IMR-90 (cell line): Measurements from ENCODE around the gene SPCS1. TPM values are rescaled to one million over a fixed set of nuclear protein-coding genes. Genes with fewer than 3 reads are reported as not detected.

Experiments
- ATAC-seq: fragments of 200-7000 bp; cut with Tn5 transposase; 2 replicates; pipeline ENCODE4 v1.9.1; 2020; ENCODE audit warnings: low read depth, mild to moderate bottlenecking, moderate library complexity
- BruUV-seq: library from RNA; stranded (reverse); fragments of 400-500 nt; replicated peaks from 2 replicates; lab custom pipeline; 2021; lab: Mats Ljungman, UMichigan
- CTCF ChIA-PET: fragments of 300-600 bp; formaldehyde crosslinking; extraction: SDS; loops from one replicate; lab custom pipeline; 2021; ENCODE audit warnings: antibody characterized with exemption; lab: Yijun Ruan, JAX
- POLR2A ChIA-PET: fragments of 300-600 bp; sonication (Branson Sonifier 250); formaldehyde crosslinking; loops from one replicate; lab custom pipeline; 2022; ENCODE audit warnings: antibody characterized with exemption; ENCODE audit not compliant: unreplicated experiment; lab: Charles Lee
- DNase-seq: peaks from one replicate; pipeline ENCODE4 v3.0.0; 2013
- H2AFZ ChIP-seq: replicated peaks from 2 replicates; pipeline ENCODE3; 2013; ENCODE audit warnings: low read length, mild to moderate bottlenecking; ENCODE audit not compliant: poor library complexity
- H2AK5ac ChIP-seq: 2 replicates; pipeline ENCODE4 v1.6.1; 2013; ENCODE audit warnings: low read depth, low read length, inconsistent platforms
- H2AK9ac ChIP-seq: replicated peaks from 2 replicates; pipeline ENCODE3; 2013; ENCODE audit warnings: mild to moderate bottlenecking, low read depth, low read length, moderate library complexity; ENCODE audit not compliant: poor library complexity
- H2BK120ac ChIP-seq: 2 replicates; pipeline ENCODE4 v1.6.1; 2013; ENCODE audit warnings: low read depth, low read length, inconsistent platforms
- H2BK15ac ChIP-seq: 3 replicates; pipeline ENCODE4 v1.6.1; 2013; ENCODE audit warnings: low read depth, low read length, inconsistent platforms
- H2BK20ac ChIP-seq: 2 replicates; pipeline ENCODE4 v1.6.1; 2013; ENCODE audit warnings: low read depth, mild to moderate bottlenecking, inconsistent platforms, low read length, moderate library complexity
- H2BK5ac ChIP-seq: 2 replicates; pipeline ENCODE4 v1.6.1; 2013; ENCODE audit warnings: mild to moderate bottlenecking, low read depth, low read length, inconsistent platforms; ENCODE audit not compliant: poor library complexity, severe bottlenecking
- H3K14ac ChIP-seq: replicated peaks from 2 replicates; pipeline ENCODE4 v1.6.1; 2013; ENCODE audit warnings: low read depth, low read length, inconsistent platforms
- H3K18ac ChIP-seq: 2 replicates; pipeline ENCODE4 v1.6.1; 2013; ENCODE audit warnings: low read depth, low read length, control low read depth
- H3K23ac ChIP-seq: 2 replicates; pipeline ENCODE4 v1.6.1; 2013; ENCODE audit warnings: low read depth, low read length, inconsistent platforms
- H3K27ac ChIP-seq: 2 replicates; pipeline ENCODE4 v1.5.1; 2013; ENCODE audit warnings: mild to moderate bottlenecking, control low read depth, low read length; ENCODE audit not compliant: insufficient read depth
- H3K27me3 ChIP-seq: 2 replicates; pipeline ENCODE4 v1.6.1; 2013; ENCODE audit warnings: low read length; ENCODE audit not compliant: control insufficient read depth, insufficient read depth
- H3K36me3 ChIP-seq: 2 replicates; pipeline ENCODE4 v1.6.1; 2013; ENCODE audit warnings: low read length, mixed read lengths; ENCODE audit not compliant: control insufficient read depth, insufficient read depth
- H3K4ac ChIP-seq: 2 replicates; pipeline ENCODE4 v1.6.1; 2013; ENCODE audit warnings: low read depth, low read length, inconsistent platforms
- H3K4me1 ChIP-seq: 2 replicates; pipeline ENCODE4 v1.6.1; 2013; ENCODE audit warnings: low read length, mixed read lengths; ENCODE audit not compliant: control insufficient read depth, insufficient read depth
- H3K4me2 ChIP-seq: 2 replicates; pipeline ENCODE4 v1.6.1; 2013; ENCODE audit warnings: low read depth, mild to moderate bottlenecking, control low read depth, low read length, moderate library complexity
- H3K4me3 ChIP-seq: 2 replicates; pipeline ENCODE4 v1.5.1; 2013; ENCODE audit warnings: low read depth, mild to moderate bottlenecking, control low read depth, low read length, moderate library complexity; ENCODE audit not compliant: insufficient read depth
- H3K56ac ChIP-seq: 2 replicates; pipeline ENCODE4 v1.6.1; 2013; ENCODE audit warnings: low read length, inconsistent platforms; ENCODE audit not compliant: insufficient read depth; ENCODE audit errors: extremely low read depth
- H3K79me1 ChIP-seq, 2 experiments: 2 replicates each; pipeline ENCODE4 v1.6.1; 2013; ENCODE audit warnings: low read length in 2 of 2, inconsistent platforms in 1 of 2, low read depth in 1 of 2
- H3K9ac ChIP-seq: 2 replicates; pipeline ENCODE4 v1.6.1; 2013; ENCODE audit warnings: low read depth, low read length, control low read depth
- H3K9me1 ChIP-seq: 2 replicates; pipeline ENCODE4 v1.6.1; 2013; ENCODE audit warnings: low read length, inconsistent platforms; ENCODE audit not compliant: insufficient read depth
- H3K9me3 ChIP-seq: 2 replicates; pipeline ENCODE4 v1.6.1; 2013; ENCODE audit warnings: low read length; ENCODE audit not compliant: control insufficient read depth, insufficient read depth
- H4K20me1 ChIP-seq: 2 replicates; pipeline ENCODE4 v1.6.1; 2013; ENCODE audit warnings: low read length, inconsistent platforms; ENCODE audit not compliant: insufficient read depth
- H4K5ac ChIP-seq: 2 replicates; pipeline ENCODE4 v1.6.1; 2013; ENCODE audit warnings: mild to moderate bottlenecking, low read depth, low read length, control low read depth
- H4K8ac ChIP-seq, 2 experiments: 2 replicates each; pipeline ENCODE4 v1.6.1; 2013; ENCODE audit warnings: low read depth in 2 of 2, low read length in 2 of 2, control low read depth in 1 of 2, inconsistent platforms in 1 of 2
- H4K91ac ChIP-seq: 2 replicates; pipeline ENCODE4 v1.6.1; 2013; ENCODE audit warnings: low read depth, low read length, inconsistent platforms; ENCODE audit not compliant: insufficient read depth
- BHLHE40 ChIP-seq: fragments of 150-350 bp; IDR thresholded peaks from 2 replicates; pipeline ENCODE4 v1.6.1; 2016; ENCODE audit warnings: mild to moderate bottlenecking, low read depth, low read length
- CTCF ChIP-seq: conservative IDR thresholded peaks from 2 replicates; pipeline ENCODE4 v1.5.1; 2012; ENCODE audit warnings: mild to moderate bottlenecking, low read depth, low read length, improper control_type of control experiment
- FOS ChIP-seq: fragments of 150-350 bp; IDR thresholded peaks from 2 replicates; pipeline ENCODE4 v1.6.1; 2016; ENCODE audit warnings: low read depth, low read length
- MAFK ChIP-seq: IDR thresholded peaks from 2 replicates; pipeline ENCODE4 v1.6.1; 2012; ENCODE audit warnings: low read depth, low read length, improper control_type of control experiment
- MAZ ChIP-seq: IDR thresholded peaks from 2 replicates; pipeline ENCODE4 v1.6.1; 2012; ENCODE audit warnings: low read depth, mild to moderate bottlenecking, low read length, improper control_type of control experiment, moderate library complexity, borderline replicate concordance
- NFE2L2 ChIP-seq: fragments of 150-350 bp; IDR thresholded peaks from 2 replicates; pipeline ENCODE4 v1.6.1; 2016; ENCODE audit warnings: low read depth, mild to moderate bottlenecking, low read length
- POLR2A ChIP-seq: IDR thresholded peaks from 2 replicates; pipeline ENCODE4 v1.6.1; 2012; ENCODE audit warnings: mild to moderate bottlenecking, low read depth, low read length
- RAD21 ChIP-seq: IDR thresholded peaks from 2 replicates; pipeline ENCODE4 v1.6.1; 2012; ENCODE audit warnings: low read length, improper control_type of control experiment
- RCOR1 ChIP-seq: IDR thresholded peaks from 2 replicates; pipeline ENCODE4 v1.6.1; 2012; ENCODE audit warnings: mild to moderate bottlenecking, low read length, improper control_type of control experiment; ENCODE audit not compliant: insufficient replicate concordance
- RFX5 ChIP-seq: IDR thresholded peaks from 2 replicates; pipeline ENCODE4 v1.8.0; 2012; ENCODE audit warnings: low read depth, mild to moderate bottlenecking, low read length, moderate library complexity
- SMC3 ChIP-seq: fragments of 150-350 bp; IDR thresholded peaks from 2 replicates; pipeline ENCODE4 v1.6.1; 2016; ENCODE audit warnings: low read depth, mild to moderate bottlenecking, antibody characterized with exemption, low read length, moderate library complexity
- WGBS, 2 experiments: methylation state at CpG; one replicate each; pipeline versions ENCODE4 v1.1.5 to v1.1.7; 2013; ENCODE audit warnings: missing lambda C conversion rate in 2 of 2; ENCODE audit not compliant: insufficient read length in 1 of 2; ENCODE audit errors: extremely low coverage in 2 of 2; 5-methylcytosine and 5-hydroxymethylcytosine counted together
- dilution Hi-C: fragments of 300-500 bp; cut with HindIII; formaldehyde crosslinking; loops from one replicate; pipeline ENCODE4 v1.14.3; 2018; ENCODE audit warnings: low sequenced_read_pairs; ENCODE audit not compliant: unreplicated experiment
- in situ Hi-C: fragments of 300-500 bp; cut with MboI; formaldehyde crosslinking; loops from 3 replicates; pipeline ENCODE4 v1.14.3; 2019; ENCODE audit warnings: low sequenced_read_pairs, inconsistent platforms, mixed read lengths
- intact Hi-C: fragments of 100-400 bp; cut with micrococcal nuclease; formaldehyde crosslinking; loops from 2 replicates; pipeline ENCODE4 v1.10.0; 2022
- polyA plus RNA-seq, 3 experiments: library from polyadenylated mRNA; depleted of rRNA; stranded (reverse); fragments of >200 nt; gene quantifications; 2 replicates each; pipeline ENCODE4 v1.2.3, GENCODE V29; 2012; ENCODE audit warnings: low replicate concordance in 1 of 3
- total RNA-seq: library from RNA; depleted of rRNA; stranded (reverse); fragments of >200 nt; gene quantifications from 2 replicates; pipeline ENCODE4 v1.2.3, GENCODE V29; 2012
- TF ChIP-seq, protein P1 (sequence below): fragments of 150-350 bp; IDR thresholded peaks from 2 replicates; pipeline ENCODE4 v1.6.1; 2017; ENCODE audit warnings: mild to moderate bottlenecking, antibody characterized with exemption, low read length, low read depth
- TF ChIP-seq, protein P2 (sequence below): fragments of 150-350 bp; IDR thresholded peaks from 2 replicates; pipeline ENCODE4 v1.6.1; 2016; ENCODE audit warnings: low read depth, mild to moderate bottlenecking, low read length, moderate library complexity, borderline replicate concordance

The SPCS1 gene
- total and polyA plus RNA-seq, 2 of the 4 experiments (the other 2 are of a cell fraction), result 50.5 to 124 TPM

GRCh38 chr3:52704611-52705437, 1.1 kb upstream of the SPCS1 start:
- H2BK120ac ChIP-seq, result peak overlapping the region; percentile 51; the same call in 1 of the 2 replicates
- peak overlapping the region; percentile 80 for H3K9ac ChIP-seq
- H3K4me1 ChIP-seq, result peaks cover 5% of the 10 kb centered on the region
- H4K20me1 ChIP-seq, result peaks cover 12% of the 10 kb centered on the region; the same call in 1 of the 2 replicates
- peak overlapping the region; percentile 26 for H3K18ac ChIP-seq
- H2AFZ ChIP-seq, result peak overlapping the region; percentile 100
- peak overlapping the region; percentile 99 for H3K4me2 ChIP-seq
- H3K9me3 ChIP-seq, result no peaks in the 10 kb centered on the region
- DNase-seq (peak; percentile 33), ATAC-seq (peak; percentile 5)
- H3K36me3 ChIP-seq, result peaks cover 7% of the 10 kb centered on the region
- peaks cover 5% of the 10 kb centered on the region; the same call in 1 of the 2 replicates for H3K9me1 ChIP-seq
- H2BK20ac ChIP-seq, result no peak overlapping the region
- H3K23ac ChIP-seq, result peak overlapping the region; percentile 87
- H2AK9ac ChIP-seq, result peak overlapping the region; percentile 100
- H3K27me3 ChIP-seq, result no peaks in the 10 kb centered on the region
- peak overlapping the region; percentile 91 for H3K27ac ChIP-seq
- WGBS, 2 experiments, result 2% methylated on average over 7 of the region's 22 CpGs; no CpG with 5 or more reads in 1 of the 2 experiments
- intact Hi-C loops (no loop called here), dilution Hi-C loops (no loop called here), in situ Hi-C loops (no loop called here)
- H3K14ac ChIP-seq, result peak overlapping the region; percentile 88
- H3K56ac ChIP-seq, result peak overlapping the region; percentile 89
- peak overlapping the region; percentile 90 for H2BK5ac ChIP-seq
- peak overlapping the region; percentile 97 for H3K4ac ChIP-seq
- H4K91ac ChIP-seq, result peak overlapping the region; percentile 96
- H2BK15ac ChIP-seq, result no peak overlapping the region
- peak overlapping the region; percentile 95 for H3K4me3 ChIP-seq
- ChIA-PET CTCF (no interaction called here), POLR2A (interaction anchor here (0.6 kb wide), 1 partner anchor 615 kb away, joined by 14 read pairs; no protein-coding TSS in a partner anchor)
- peak overlapping the region; percentile 83 for H2AK5ac ChIP-seq
- BruUV-seq, result TSS peak; percentile 55
- H4K8ac ChIP-seq, result peak overlapping the region; percentile 87 to 92
- H4K5ac ChIP-seq, result peak overlapping the region; percentile 66
- peaks cover 24 to 65% of the 10 kb centered on the region in 2 experiments for H3K79me1 ChIP-seq
- TF ChIP-seq MAZ, result no peak
- no peak for TF ChIP-seq CTCF
- TF ChIP-seq, protein P1, sequence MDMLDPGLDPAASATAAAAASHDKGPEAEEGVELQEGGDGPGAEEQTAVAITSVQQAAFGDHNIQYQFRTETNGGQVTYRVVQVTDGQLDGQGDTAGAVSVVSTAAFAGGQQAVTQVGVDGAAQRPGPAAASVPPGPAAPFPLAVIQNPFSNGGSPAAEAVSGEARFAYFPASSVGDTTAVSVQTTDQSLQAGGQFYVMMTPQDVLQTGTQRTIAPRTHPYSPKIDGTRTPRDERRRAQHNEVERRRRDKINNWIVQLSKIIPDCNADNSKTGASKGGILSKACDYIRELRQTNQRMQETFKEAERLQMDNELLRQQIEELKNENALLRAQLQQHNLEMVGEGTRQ, result no peak
- TF ChIP-seq RFX5, result no peak
- no peak for TF ChIP-seq RAD21
- no peak for TF ChIP-seq NFE2L2
- TF ChIP-seq RCOR1, result no peak
- no peak for TF ChIP-seq FOS
- no peak for TF ChIP-seq MAFK
- TF ChIP-seq, protein P2, sequence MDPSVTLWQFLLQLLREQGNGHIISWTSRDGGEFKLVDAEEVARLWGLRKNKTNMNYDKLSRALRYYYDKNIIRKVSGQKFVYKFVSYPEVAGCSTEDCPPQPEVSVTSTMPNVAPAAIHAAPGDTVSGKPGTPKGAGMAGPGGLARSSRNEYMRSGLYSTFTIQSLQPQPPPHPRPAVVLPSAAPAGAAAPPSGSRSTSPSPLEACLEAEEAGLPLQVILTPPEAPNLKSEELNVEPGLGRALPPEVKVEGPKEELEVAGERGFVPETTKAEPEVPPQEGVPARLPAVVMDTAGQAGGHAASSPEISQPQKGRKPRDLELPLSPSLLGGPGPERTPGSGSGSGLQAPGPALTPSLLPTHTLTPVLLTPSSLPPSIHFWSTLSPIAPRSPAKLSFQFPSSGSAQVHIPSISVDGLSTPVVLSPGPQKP, result no peak
- peak; percentile 46; the same call in 1 of the 2 replicates for TF ChIP-seq BHLHE40
- TF ChIP-seq POLR2A, result no peak
- no peak for TF ChIP-seq SMC3
